HFF-Myc (cell line): ENCODE results near the gene MASP2.
"Not testable (repeated sequence)": the region's sequence is repeated elsewhere in the genome, so short reads cannot be mapped to it uniquely, and the experiment has no call there.

Source experiments
- DNase-seq: peaks from one replicate; pipeline ENCODE4 v3.0.0-alpha.2; 2011; ENCODE audit warnings: low read depth; ENCODE audit errors: extremely low read depth
- H3K4me3 ChIP-seq: replicated peaks from 2 replicates; pipeline ENCODE4 v1.5.1; 2011; ENCODE audit warnings: low read depth, mild to moderate bottlenecking, control low read depth, low read length
- TF ChIP-seq, protein P1 (sequence below): IDR thresholded peaks from 2 replicates; pipeline ENCODE4 v1.5.1; 2012; ENCODE audit warnings: mild to moderate bottlenecking, low read depth, low read length, control low read depth; ENCODE audit errors: missing control alignments

MASP2 gene

DNA sequence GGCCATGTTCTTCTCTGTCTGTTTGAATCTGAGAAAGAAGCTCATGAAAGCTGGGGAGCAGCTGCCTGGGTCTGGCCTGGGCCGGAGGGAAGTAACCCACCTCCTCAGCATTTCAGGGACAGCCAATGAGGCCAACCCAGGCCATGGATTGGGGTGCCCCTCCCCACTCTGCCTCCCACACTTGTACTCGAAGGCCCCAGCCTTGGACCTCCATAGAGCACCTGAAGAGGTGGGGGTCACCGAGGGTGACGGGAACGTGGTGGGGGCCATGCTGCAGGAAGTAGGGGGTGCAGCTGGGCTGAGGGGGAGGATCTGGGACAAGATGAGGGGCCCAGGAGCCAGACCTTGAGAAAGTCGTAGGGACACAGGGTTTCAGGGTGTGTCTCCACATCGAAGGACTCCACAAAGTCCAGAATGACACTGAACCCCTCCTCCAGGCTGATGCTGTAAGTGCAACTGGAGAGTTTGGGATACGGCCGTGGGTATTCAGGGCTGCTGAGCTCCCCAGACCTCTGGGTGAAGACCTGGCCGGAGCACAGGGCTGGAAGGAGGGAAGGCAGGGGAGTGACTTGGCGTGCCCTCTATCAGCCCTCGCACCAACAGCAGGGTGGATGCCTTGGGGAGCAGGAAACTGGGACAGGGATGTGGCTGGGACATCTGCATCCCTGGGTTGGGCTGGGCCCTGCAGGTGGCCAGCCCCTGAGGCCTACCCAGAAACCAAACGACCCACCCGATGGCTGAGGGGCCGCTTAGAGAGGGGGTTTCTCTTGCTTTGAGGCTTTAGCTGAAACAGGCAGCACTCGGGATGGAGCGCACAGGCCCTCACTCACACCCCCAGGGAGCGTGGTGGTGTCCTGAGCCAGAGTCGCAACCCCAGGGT lies 3.8 kb downstream of the MASP2 start:
- TF ChIP-seq, protein P1, sequence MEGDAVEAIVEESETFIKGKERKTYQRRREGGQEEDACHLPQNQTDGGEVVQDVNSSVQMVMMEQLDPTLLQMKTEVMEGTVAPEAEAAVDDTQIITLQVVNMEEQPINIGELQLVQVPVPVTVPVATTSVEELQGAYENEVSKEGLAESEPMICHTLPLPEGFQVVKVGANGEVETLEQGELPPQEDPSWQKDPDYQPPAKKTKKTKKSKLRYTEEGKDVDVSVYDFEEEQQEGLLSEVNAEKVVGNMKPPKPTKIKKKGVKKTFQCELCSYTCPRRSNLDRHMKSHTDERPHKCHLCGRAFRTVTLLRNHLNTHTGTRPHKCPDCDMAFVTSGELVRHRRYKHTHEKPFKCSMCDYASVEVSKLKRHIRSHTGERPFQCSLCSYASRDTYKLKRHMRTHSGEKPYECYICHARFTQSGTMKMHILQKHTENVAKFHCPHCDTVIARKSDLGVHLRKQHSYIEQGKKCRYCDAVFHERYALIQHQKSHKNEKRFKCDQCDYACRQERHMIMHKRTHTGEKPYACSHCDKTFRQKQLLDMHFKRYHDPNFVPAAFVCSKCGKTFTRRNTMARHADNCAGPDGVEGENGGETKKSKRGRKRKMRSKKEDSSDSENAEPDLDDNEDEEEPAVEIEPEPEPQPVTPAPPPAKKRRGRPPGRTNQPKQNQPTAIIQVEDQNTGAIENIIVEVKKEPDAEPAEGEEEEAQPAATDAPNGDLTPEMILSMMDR: no peak
- DNase-seq: no peak
- no peak overlapping the region for H3K4me3 ChIP-seq

- TF ChIP-seq, protein P1: no peak
- no peak for DNase-seq
- H3K4me3 ChIP-seq: no peak overlapping the region
These were observed 5.0 kb downstream of the MASP2 start for GRCh38 chr1:11042065-11042464.

- H3K4me3 ChIP-seq: no peak overlapping the region
- no peak for DNase-seq
- TF ChIP-seq, protein P1: no peak
These were observed 6.0 kb downstream of the MASP2 start for GRCh38 chr1:11041048-11041447.

GRCh38 chr1:11040105-11040429 lies 7.0 kb downstream of the MASP2 start:
- not testable (repeated sequence) for H3K4me3 ChIP-seq, DNase-seq

GRCh38 chr1:11039351-11040104 lies 7.5 kb downstream of the MASP2 start:
- H3K4me3 ChIP-seq: no peak overlapping the region
- no peak for DNase-seq
- TF ChIP-seq, protein P1: no peak

- no peak overlapping the region for H3K4me3 ChIP-seq
- TF ChIP-seq, protein P1: peak; percentile 98
- no peak for DNase-seq
These were observed 9.3 kb downstream of the MASP2 start for GRCh38 chr1:11037740-11038182.

DNA sequence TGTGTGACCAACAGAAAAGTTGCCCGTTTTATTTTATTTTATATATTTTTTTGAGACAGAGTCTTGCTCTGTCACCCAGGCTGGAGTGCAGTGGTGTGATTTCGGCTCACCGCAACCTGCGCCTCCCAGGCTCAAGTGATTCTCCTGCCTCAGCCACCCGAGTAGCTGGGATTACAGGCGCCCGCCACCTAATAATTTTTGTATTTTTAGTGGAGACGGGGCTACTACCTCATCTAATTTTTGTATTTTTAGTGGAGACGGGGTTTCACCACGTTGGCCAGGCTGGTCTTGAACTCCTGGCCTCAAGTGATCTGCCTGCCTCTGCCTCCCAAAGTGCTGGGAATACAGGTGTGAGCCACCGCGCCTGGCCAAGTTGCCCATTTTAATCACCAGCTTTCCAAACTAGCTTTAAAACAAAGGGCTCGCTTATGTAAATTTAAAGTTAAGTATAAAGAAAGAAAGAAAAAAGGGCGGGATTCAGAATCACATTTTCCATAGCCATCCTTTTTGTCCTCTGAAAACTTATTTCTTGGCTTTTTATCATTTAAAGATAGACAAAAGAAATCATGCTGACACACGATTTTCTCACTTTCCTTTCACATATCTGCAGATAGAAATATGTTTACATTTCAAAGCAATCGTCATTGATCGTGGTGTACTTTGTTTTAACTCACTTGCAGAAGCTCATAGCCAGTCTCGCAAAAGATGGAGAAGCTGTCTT lies 9.9 kb downstream of the MASP2 start:
- not testable (repeated sequence) for DNase-seq, H3K4me3 ChIP-seq
